H1 (cell line): ENCODE measurements around the gene OTOS. TPM values are rescaled to one million over a fixed set of nuclear protein-coding genes. Genes with fewer than 3 reads are reported as not detected.
A peak's percentile ranks its signal among the peaks of the same experiment; 100 is the strongest.

ENCODE experiments used
- CTCF ChIA-PET: fragments of 300-600 bp; sonication (Branson Sonifier 250); formaldehyde crosslinking; loops from one replicate; lab custom pipeline; 2021; ENCODE audit not compliant: partially characterized antibody; lab: Charles Lee
- POLR2A ChIA-PET: fragments of 300-600 bp; sonication (Branson Sonifier 250); formaldehyde crosslinking; loops from one replicate; lab custom pipeline; 2021; ENCODE audit warnings: inconsistent platforms; ENCODE audit not compliant: partially characterized antibody; lab: Charles Lee
- DNase-seq, 2 experiments: peaks; one replicate each; pipeline versions ENCODE4 v3.0.0 to v3.0.0-alpha.2; 2010 to 2022; ENCODE audit warnings: low spot score in 2 of 2, low read depth in 1 of 2, mixed read lengths in 1 of 2
- FAIRE-seq: peaks from 2 replicates; lab custom pipeline; 2011; peaks lifted over from hg19 to GRCh38; lab: Jason Lieb, UNC
- H2AFZ ChIP-seq: 2 replicates; pipeline ENCODE4 v1.8.1; 2012; ENCODE audit warnings: low read length, inconsistent platforms
- H2AK5ac ChIP-seq: 2 replicates; pipeline ENCODE4 v1.6.1; 2013; ENCODE audit warnings: low read depth, low read length
- H2BK120ac ChIP-seq: replicated peaks from 2 replicates; pipeline ENCODE3; 2013; ENCODE audit warnings: low read depth, low read length, inconsistent platforms
- H2BK12ac ChIP-seq: 2 replicates; pipeline ENCODE4 v1.6.1; 2013; ENCODE audit warnings: low read depth, low read length
- H2BK15ac ChIP-seq: 2 replicates; pipeline ENCODE4 v1.6.1; 2013; ENCODE audit warnings: low read length
- H2BK20ac ChIP-seq: 2 replicates; pipeline ENCODE4 v1.6.1; 2013; ENCODE audit warnings: low read length
- H2BK5ac ChIP-seq: 2 replicates; pipeline ENCODE4 v1.6.1; 2013; ENCODE audit warnings: low read depth, low read length
- H3K14ac ChIP-seq: 2 replicates; pipeline ENCODE4 v1.6.1; 2013; ENCODE audit warnings: inconsistent platforms; ENCODE audit not compliant: insufficient read length
- H3K18ac ChIP-seq: 2 replicates; pipeline ENCODE4 v1.6.1; 2013; ENCODE audit warnings: low read length; ENCODE audit errors: extremely low read depth
- H3K23ac ChIP-seq: 2 replicates; pipeline ENCODE4 v1.6.1; 2013; ENCODE audit warnings: inconsistent platforms; ENCODE audit not compliant: insufficient read length
- H3K23me2 ChIP-seq: 2 replicates; pipeline ENCODE4 v1.6.1; 2013; ENCODE audit warnings: low read depth, low read length
- H3K27ac ChIP-seq: 2 replicates; pipeline ENCODE4 v1.6.1; 2011; ENCODE audit warnings: low read depth, low read length, inconsistent platforms
- H3K27me3 ChIP-seq, 4 experiments: replicated peaks in 1 of 4; 1 replicate in 1 of 4; 2 replicates in 3 of 4; pipeline versions ENCODE4 v1.6.1 to v1.8.1; 2011 to 2013; ENCODE audit warnings: low read length in 3 of 4, mild to moderate bottlenecking in 3 of 4, inconsistent platforms in 2 of 4, mixed read lengths in 2 of 4, moderate library complexity in 1 of 4; ENCODE audit not compliant: control insufficient read depth in 3 of 4, insufficient read depth in 3 of 4; ENCODE audit errors: extremely low read depth in 1 of 4
- H3K36me3 ChIP-seq, 4 experiments: 2 replicates each; pipeline versions ENCODE4 v1.6.1 to v1.8.1; 2011 to 2013; ENCODE audit warnings: mild to moderate bottlenecking in 4 of 4, low read length in 3 of 4, moderate library complexity in 2 of 4, control low read depth in 1 of 4, inconsistent platforms in 1 of 4; ENCODE audit not compliant: insufficient read depth in 4 of 4, control insufficient read depth in 2 of 4
- H3K4ac ChIP-seq: replicated peaks from 2 replicates; pipeline ENCODE3; 2013; ENCODE audit warnings: low read length, low read depth, mixed read lengths, inconsistent platforms; ENCODE audit not compliant: insufficient read length
- H3K4me1 ChIP-seq, 4 experiments: replicated peaks in 1 of 4; 1 replicate in 1 of 4; 2 replicates in 3 of 4; pipeline versions ENCODE4 v1.6.1 to v1.8.1; 2011 to 2013; ENCODE audit warnings: low read length in 3 of 4, inconsistent platforms in 2 of 4, mixed read lengths in 1 of 4; ENCODE audit not compliant: insufficient read depth in 4 of 4, control insufficient read depth in 3 of 4
- H3K4me2 ChIP-seq, 2 experiments: 2 replicates each; pipeline versions ENCODE4 v1.6.1 to v1.8.1; 2011 to 2013; ENCODE audit warnings: low read depth in 2 of 2, low read length in 2 of 2, control low read depth in 1 of 2, inconsistent platforms in 1 of 2, mild to moderate bottlenecking in 1 of 2; ENCODE audit not compliant: insufficient read depth in 1 of 2
- H3K4me3 ChIP-seq, 4 experiments: fragments of 200-600, 300-600 bp in 1 of 4; sonication (generic), shearing (Covaris generic), sonication (Bioruptor Twin) in 1 of 4; 2 replicates each; pipeline versions ENCODE4 v1.5.1 to v1.8.1; 2011 to 2016; ENCODE audit warnings: low read length in 4 of 4, low read depth in 3 of 4, control low read depth in 2 of 4, inconsistent platforms in 2 of 4, mild to moderate bottlenecking in 2 of 4, mixed read lengths in 1 of 4, moderate library complexity in 1 of 4; ENCODE audit not compliant: insufficient read depth in 2 of 4; ENCODE audit errors: extremely low read depth in 1 of 4
- H3K56ac ChIP-seq: replicated peaks from 2 replicates; pipeline ENCODE3; 2013; ENCODE audit warnings: low read depth, mild to moderate bottlenecking, mixed read lengths, low read length, inconsistent platforms; ENCODE audit not compliant: insufficient read length
- H3K79me1 ChIP-seq: 2 replicates; pipeline ENCODE4 v1.6.1; 2013; ENCODE audit warnings: low read depth, low read length, control low read depth
- H3K79me2 ChIP-seq, 2 experiments: 2 replicates each; pipeline versions ENCODE4 v1.6.1 to v1.8.1; 2012 to 2013; ENCODE audit warnings: low read length in 2 of 2, mild to moderate bottlenecking in 2 of 2, inconsistent platforms in 1 of 2; ENCODE audit not compliant: insufficient read depth in 2 of 2, control insufficient read depth in 1 of 2
- H3K9ac ChIP-seq, 4 experiments: replicated peaks in 1 of 4; 1 replicate in 1 of 4; 2 replicates in 3 of 4; pipeline versions ENCODE4 v1.6.1 to v1.8.1; 2011 to 2013; ENCODE audit warnings: low read depth in 3 of 4, low read length in 3 of 4, control low read depth in 2 of 4, mild to moderate bottlenecking in 2 of 4, moderate library complexity in 2 of 4, inconsistent platforms in 1 of 4; ENCODE audit errors: extremely low read depth in 1 of 4
- H3K9me3 ChIP-seq, 2 experiments: 2 replicates each; pipeline versions ENCODE4 v1.6.1 to v1.8.1; 2012 to 2013; ENCODE audit warnings: mild to moderate bottlenecking in 2 of 2, moderate library complexity in 2 of 2, control low read depth in 1 of 2, inconsistent platforms in 1 of 2, low read depth in 1 of 2, low read length in 1 of 2, mixed read lengths in 1 of 2; ENCODE audit not compliant: insufficient read depth in 2 of 2
- H4K20me1 ChIP-seq, 2 experiments: replicated peaks in 1 of 2; 2 replicates each; pipeline versions ENCODE3 to v1.8.1; 2011 to 2013; ENCODE audit warnings: inconsistent platforms in 2 of 2, low read length in 2 of 2, mild to moderate bottlenecking in 1 of 2; ENCODE audit not compliant: insufficient read depth in 2 of 2, control insufficient read depth in 1 of 2
- H4K5ac ChIP-seq: 2 replicates; pipeline ENCODE4 v1.6.1; 2013; ENCODE audit warnings: low read length, low read depth, mixed read lengths, inconsistent platforms; ENCODE audit not compliant: insufficient read length
- H4K8ac ChIP-seq: 2 replicates; pipeline ENCODE4 v1.8.0; 2013; ENCODE audit warnings: mild to moderate bottlenecking, moderate library complexity, low read length, inconsistent platforms; ENCODE audit not compliant: insufficient read depth; ENCODE audit errors: extremely low read depth
- H4K91ac ChIP-seq: replicated peaks from 2 replicates; pipeline ENCODE3; 2013; ENCODE audit warnings: low read length, mixed read lengths, inconsistent platforms; ENCODE audit not compliant: insufficient read length
- CBX5 ChIP-seq: fragments of 300-800, 300-1000 bp; sonication (generic); IDR thresholded peaks from 2 replicates; pipeline ENCODE4 v1.7.1; 2016; ENCODE audit warnings: antibody characterized with exemption, low read length, low read depth
- EGR1 ChIP-seq: IDR thresholded peaks from 2 replicates; pipeline ENCODE4 v1.6.1; 2011; ENCODE audit warnings: low read depth, low read length, borderline replicate concordance
- JUN ChIP-seq: IDR thresholded peaks from 2 replicates; pipeline ENCODE4 v1.6.1; 2011; ENCODE audit warnings: low read depth, mild to moderate bottlenecking, improper control_type of control experiment, low read length
- MAFK ChIP-seq: IDR thresholded peaks from 2 replicates; pipeline ENCODE4 v1.6.1; 2012; ENCODE audit warnings: low read depth, mild to moderate bottlenecking, improper control_type of control experiment, low read length
- MAX ChIP-seq: IDR thresholded peaks from 2 replicates; pipeline ENCODE4 v1.6.1; 2012; ENCODE audit warnings: inconsistent platforms
- NRF1 ChIP-seq: IDR thresholded peaks from 2 replicates; pipeline ENCODE4 v1.6.1; 2011; ENCODE audit warnings: mild to moderate bottlenecking, low read depth, low read length, improper control_type of control experiment
- PHF8 ChIP-seq: fragments of 200-600 bp; sonication (generic); conservative IDR thresholded peaks from 2 replicates; pipeline ENCODE4 v1.7.1; 2012; ENCODE audit warnings: low read depth, mild to moderate bottlenecking, inconsistent platforms, low read length, moderate library complexity
- POLR2A ChIP-seq, 2 experiments: IDR thresholded peaks; 1 replicate in 1 of 2; 2 replicates in 1 of 2; pipeline ENCODE4 v1.6.1; 2011; ENCODE audit warnings: low read depth in 2 of 2, low read length in 2 of 2, mild to moderate bottlenecking in 2 of 2; ENCODE audit errors: control extremely low read depth in 1 of 2
- RAD21 ChIP-seq, 2 experiments: IDR thresholded peaks in 1 of 2; conservative IDR thresholded peaks in 1 of 2; 2 replicates each; pipeline ENCODE4 v1.6.1; 2011; ENCODE audit warnings: low read depth in 2 of 2, low read length in 2 of 2, improper control_type of control experiment in 1 of 2, inconsistent platforms in 1 of 2, mild to moderate bottlenecking in 1 of 2, moderate library complexity in 1 of 2
- RNF2 ChIP-seq: fragments of 200-900, 300-1000 bp; sonication (generic); IDR thresholded peaks from 2 replicates; pipeline ENCODE4 v1.7.1; 2016; ENCODE audit warnings: borderline replicate concordance, low read depth, mild to moderate bottlenecking, antibody characterized with exemption, low read length; ENCODE audit not compliant: poor library complexity, severe bottlenecking; ENCODE audit errors: missing control alignments
- WGBS, 2 experiments: shearing (Covaris generic) in 1 of 2; methylation state at CpG; one replicate each; pipeline versions ENCODE4 v1.1.6 to v1.1.7; 2013 to 2015; ENCODE audit warnings: low lambda C conversion rate in 2 of 2, mixed read lengths in 2 of 2, inconsistent platforms in 1 of 2, low coverage in 1 of 2, missing lambda C conversion rate in 1 of 2; ENCODE audit not compliant: insufficient replicate concordance in 2 of 2, insufficient coverage in 1 of 2, insufficient read length in 1 of 2; ENCODE audit errors: extremely low coverage in 1 of 2, missing lambda C conversion rate in 1 of 2; 5-methylcytosine and 5-hydroxymethylcytosine counted together
- polyA plus RNA-seq, 7 experiments: library from polyadenylated mRNA; depleted of rRNA in 3 of 7; stranded (reverse) in 5 of 7; unstranded in 2 of 7; fragments of >200 nt in 5 of 7; fragments of 200-250 nt in 2 of 7; gene quantifications; 1 replicate in 5 of 7; 2 replicates in 1 of 7; 4 replicates in 1 of 7; pipeline versions ENCODE4 v1.2.1 to v1.2.3, GENCODE V29; 2011 to 2013; ENCODE audit warnings: missing spikeins in 2 of 7, mixed read lengths in 2 of 7
- total RNA-seq: library from RNA; stranded (reverse); fragmentation: NEBNext Ultra II Directional; extraction: Animal tissue kit (Norgen Biotek cat#: 25700); gene quantifications from 2 replicates; pipeline ENCODE4 v1.2.1, GENCODE V29; 2021

The OTOS gene
- total and polyA plus RNA-seq, 2 of the 8 experiments (the other 6 are each of a cell fraction or from before 2014, with no cell fraction given) = 0.17 TPM; not detected in 1

GRCh38 chr2:240143801-240144648 is 3.6 kb upstream of the OTOS start:
- peak; percentile 50 to 98 for DNase-seq
- Histone ChIP-seq H2BK20ac (no peak overlapping the region), H3K4me2 (no peak overlapping the region), H3K4me3 (no peak overlapping the region), H3K4me1 (peaks cover 0 to 14% (median 10%) of the 10 kb centered on the region in 4 experiments; a peak in 6 of 7 replicates), H2BK120ac (no peak overlapping the region), H4K8ac (peak overlapping the region; percentile 58), H2BK12ac (no peak overlapping the region), H2AK5ac (no peak overlapping the region), H3K9me3 (peaks cover 0 to 6% of the 10 kb centered on the region in 2 experiments; a peak in 1 of 4 replicates), H3K4ac (no peak overlapping the region), H3K79me1 (no peaks in the 10 kb centered on the region), H2AFZ (peak overlapping the region; percentile 90; the same call in 1 of the 2 replicates), H3K56ac (no peak overlapping the region), H3K27ac (no peak overlapping the region), H3K27me3 (no peaks in the 10 kb centered on the region), H4K91ac (peak overlapping the region; percentile 54), H3K23me2 (peaks cover 9% of the 10 kb centered on the region; the same call in 1 of the 2 replicates), H4K5ac (no peak overlapping the region), H3K79me2 (no peaks in the 10 kb centered on the region), H3K36me3 (no peaks in the 10 kb centered on the region), H3K18ac (no peak overlapping the region), H3K23ac (no peak overlapping the region), H2BK5ac (no peak overlapping the region), H3K14ac (no peak overlapping the region), H4K20me1 (peaks cover 0 to 11% of the 10 kb centered on the region in 2 experiments), H2BK15ac (no peak overlapping the region), H3K9ac (no peak overlapping the region)
- POLR2A ChIA-PET = interaction anchor here (0.7 to 1.5 kb wide), 3 partner anchors 9 to 14 kb away, joined by 3 to 4 read pairs (median 4); no protein-coding TSS in a partner anchor
- FAIRE-seq = no peak
- WGBS, 2 experiments = 56% methylated on average over 33 of the region's 36 CpGs; no CpG with 5 or more reads in 1 of the 2 experiments
- CTCF ChIA-PET = interaction anchor here (0.6 to 3.4 kb wide), 24 partner anchors 9 to 1051 kb away, joined by 3 to 23 read pairs (median 3); partner anchors contain the start of gene OR6B2
- no peak for TF ChIP-seq POLR2A (IDR thresholded peaks at IDR 0.05; ENCODE audit: control extremely low read depth in 1 of 2, low read depth in 2 of 2, low read length in 2 of 2)
- no peak for TF ChIP-seq JUN
- TF ChIP-seq CBX5 = no peak
- no peak for TF ChIP-seq NRF1
- peak; percentile 97 to 99 for TF ChIP-seq RAD21 (IDR thresholded peaks at IDR 0.05 in 1 of 2, conservative IDR thresholded peaks at IDR 0.05 in 1 of 2; ENCODE audit: low read depth in 2 of 2, low read length in 2 of 2)
- no peak for TF ChIP-seq RNF2
- no peak for TF ChIP-seq MAX
- TF ChIP-seq PHF8 = no peak
- no peak for TF ChIP-seq MAFK
- TF ChIP-seq EGR1 = no peak
